Liver (tissue), 9 donors: ENCODE measurements around the gene FURIN. TPM values are rescaled to one million over a fixed set of nuclear protein-coding genes. Genes with fewer than 3 reads are reported as not detected.

ENCODE experiments used
- DNase-seq: peaks from one replicate; pipeline ENCODE4 v3.0.0-alpha.2; 2017; ENCODE audit warnings: low spot score
- H3K27ac ChIP-seq, 2 donors: one replicate each; pipeline ENCODE4 v1.7.0; 2013; ENCODE audit warnings: inconsistent platforms in 2 of 2, low read length in 2 of 2, control low read depth in 1 of 2, low read depth in 1 of 2, mild to moderate bottlenecking in 1 of 2
- H3K27me3 ChIP-seq, 4 donors: one replicate each; pipeline versions ENCODE4 v1.6.1 to v1.7.0; 2013; ENCODE audit warnings: low read length in 3 of 4, inconsistent platforms in 1 of 4, mild to moderate bottlenecking in 1 of 4, moderate library complexity in 1 of 4; ENCODE audit not compliant: control insufficient read depth in 4 of 4, insufficient read depth in 4 of 4
- H3K36me3 ChIP-seq, 4 donors: one replicate each; pipeline versions ENCODE4 v1.6.1 to v1.7.0; 2013; ENCODE audit warnings: low read length in 3 of 4, mild to moderate bottlenecking in 3 of 4, low read depth in 1 of 4, moderate library complexity in 1 of 4; ENCODE audit not compliant: control insufficient read depth in 4 of 4, insufficient read depth in 3 of 4
- H3K4me1 ChIP-seq, 4 donors: one replicate each; pipeline versions ENCODE4 v1.6.1 to v1.7.0; 2013; ENCODE audit warnings: low read length in 3 of 4, mild to moderate bottlenecking in 3 of 4, moderate library complexity in 1 of 4; ENCODE audit not compliant: control insufficient read depth in 4 of 4, insufficient read depth in 4 of 4
- H3K4me3 ChIP-seq, 3 donors: one replicate each; pipeline versions ENCODE4 v1.6.1 to v1.7.0; 2013; ENCODE audit warnings: low read length in 3 of 3, control low read depth in 1 of 3, low read depth in 1 of 3, mild to moderate bottlenecking in 1 of 3
- H3K9ac ChIP-seq, 2 donors: one replicate each; pipeline ENCODE4 v1.7.0; 2013; ENCODE audit warnings: low read length in 2 of 2, mild to moderate bottlenecking in 2 of 2, moderate library complexity in 2 of 2, control low read depth in 1 of 2, low read depth in 1 of 2
- H3K9me3 ChIP-seq, 4 donors: one replicate each; pipeline versions ENCODE4 v1.6.1 to v1.7.0; 2013; ENCODE audit warnings: low read length in 3 of 4; ENCODE audit not compliant: control insufficient read depth in 4 of 4
- EGR1 ChIP-seq, 2 donors: IDR thresholded peaks; 2 replicates each; pipeline ENCODE4 v1.6.1; 2016 to 2018; ENCODE audit warnings: antibody characterized with exemption in 2 of 2, low read depth in 2 of 2
- FOXA1 ChIP-seq: IDR thresholded peaks from 2 replicates; pipeline ENCODE4 v1.6.1; 2016; ENCODE audit warnings: antibody characterized with exemption
- FOXA2 ChIP-seq: IDR thresholded peaks from 2 replicates; pipeline ENCODE4 v1.6.1; 2016; ENCODE audit warnings: antibody characterized with exemption
- GABPA ChIP-seq, 2 donors: IDR thresholded peaks in 1 of 2; conservative IDR thresholded peaks in 1 of 2; 2 replicates each; pipeline ENCODE4 v1.6.1; 2016; ENCODE audit warnings: antibody characterized with exemption in 2 of 2, mild to moderate bottlenecking in 1 of 2, moderate library complexity in 1 of 2
- HNF4A ChIP-seq, 2 donors: conservative IDR thresholded peaks; 2 replicates each; pipeline ENCODE4 v1.6.1; 2016; ENCODE audit warnings: antibody characterized with exemption in 2 of 2, mild to moderate bottlenecking in 2 of 2
- HNF4G ChIP-seq: IDR thresholded peaks from 2 replicates; pipeline ENCODE4 v1.6.1; 2016; ENCODE audit warnings: antibody characterized with exemption
- JUND ChIP-seq, 2 donors: IDR thresholded peaks; 2 replicates each; pipeline ENCODE4 v1.6.1; 2016; ENCODE audit warnings: antibody characterized with exemption in 2 of 2
- MAX ChIP-seq: IDR thresholded peaks from 2 replicates; pipeline ENCODE4 v1.6.1; 2016; ENCODE audit warnings: antibody characterized with exemption
- NR2F2 ChIP-seq: IDR thresholded peaks from 2 replicates; pipeline ENCODE4 v1.6.1; 2016; ENCODE audit warnings: antibody characterized with exemption
- RAD21 ChIP-seq, 2 donors: IDR thresholded peaks; 2 replicates each; pipeline ENCODE4 v1.6.1; 2016; ENCODE audit warnings: antibody characterized with exemption in 2 of 2, mild to moderate bottlenecking in 2 of 2
- REST ChIP-seq: IDR thresholded peaks from 2 replicates; pipeline ENCODE4 v1.6.1; 2016; ENCODE audit warnings: antibody characterized with exemption, mild to moderate bottlenecking
- RXRA ChIP-seq, 2 donors: IDR thresholded peaks; 2 replicates each; pipeline ENCODE4 v1.6.1; 2017 to 2018; ENCODE audit warnings: antibody characterized with exemption in 2 of 2, mild to moderate bottlenecking in 1 of 2
- SP1 ChIP-seq: IDR thresholded peaks from 2 replicates; pipeline ENCODE4 v1.6.1; 2018; ENCODE audit warnings: antibody characterized with exemption, mild to moderate bottlenecking
- TAF1 ChIP-seq: conservative IDR thresholded peaks from 2 replicates; pipeline ENCODE4 v1.6.1; 2016; ENCODE audit warnings: antibody characterized with exemption, mild to moderate bottlenecking
- YY1 ChIP-seq: IDR thresholded peaks from 2 replicates; pipeline ENCODE4 v1.6.1; 2016; ENCODE audit warnings: antibody characterized with exemption, mild to moderate bottlenecking
- WGBS: extraction: QIAGEN DNeasy Blood & Tissue Kit; methylation state at CpG from one replicate; pipeline ENCODE4 v1.1.7; 2013; 5-methylcytosine and 5-hydroxymethylcytosine counted together
- polyA plus RNA-seq, 2 donors: library from polyadenylated mRNA; stranded (reverse) in 1 of 2; unstranded in 1 of 2; fragments of 200-250 nt in 1 of 2; fragments of >200 nt in 1 of 2; fragmentation: Nextera tagmentation in 1 of 2; extraction: Ambion mirVana in 1 of 2; gene quantifications; one replicate each; pipeline versions ENCODE4 v1.2.1 to v1.2.3, GENCODE V29; 2013 to 2015
- total RNA-seq, 2 donors: library from RNA; depleted of rRNA; stranded (reverse); fragments of >200 nt; gene quantifications; one replicate each; pipeline ENCODE4 v1.2.3, GENCODE V29; 2014
- TF ChIP-seq, protein P1 (sequence below): fragments of 150-350 bp; IDR thresholded peaks from 2 replicates; pipeline ENCODE4 v1.5.1; 2017; ENCODE audit warnings: improper control_type of control experiment, low read depth, low read length; ENCODE audit not compliant: missing input control
- TF ChIP-seq, protein P2 (sequence below): IDR thresholded peaks from 2 replicates; pipeline ENCODE4 v1.6.1; 2016; ENCODE audit warnings: antibody characterized with exemption
- TF ChIP-seq, protein P3 (sequence below): IDR thresholded peaks from 2 replicates; pipeline ENCODE4 v1.6.1; 2016; ENCODE audit warnings: antibody characterized with exemption
- donor health status: healthy.
- donor health status: healthy.
- donor health status: healthy.
- donor health status: healthy.
- donor health status: healthy.

The FURIN gene
- total and polyA plus RNA-seq, 4 donors: 102 to 258 (median 164) TPM

GRCh38 chr15:90851940-90852339, 16.4 kb upstream of the FURIN start:
- no peaks in the 10 kb centered on the region for H3K9me3 ChIP-seq
- H3K27ac ChIP-seq: no peak overlapping the region
- no peaks in the 10 kb centered on the region for H3K36me3 ChIP-seq
- TF ChIP-seq FOXA2 (no peak), EGR1 (IDR thresholded peaks at IDR 0.05; ENCODE audit: low read depth in 2 of 2) (no peak), GABPA (IDR thresholded peaks at IDR 0.05 in 1 of 2, conservative IDR thresholded peaks at IDR 0.05 in 1 of 2) (no peak), MAX (no peak), HNF4G (no peak), YY1 (no peak), RAD21 (IDR thresholded peaks at IDR 0.05) (no peak), JUND (IDR thresholded peaks at IDR 0.05) (no peak), TAF1 (no peak), FOXA1 (no peak), REST (no peak), HNF4A (conservative IDR thresholded peaks at IDR 0.05) (no peak), RXRA (IDR thresholded peaks at IDR 0.05) (no peak), NR2F2 (no peak), SP1 (no peak)
- TF ChIP-seq, protein P1, sequence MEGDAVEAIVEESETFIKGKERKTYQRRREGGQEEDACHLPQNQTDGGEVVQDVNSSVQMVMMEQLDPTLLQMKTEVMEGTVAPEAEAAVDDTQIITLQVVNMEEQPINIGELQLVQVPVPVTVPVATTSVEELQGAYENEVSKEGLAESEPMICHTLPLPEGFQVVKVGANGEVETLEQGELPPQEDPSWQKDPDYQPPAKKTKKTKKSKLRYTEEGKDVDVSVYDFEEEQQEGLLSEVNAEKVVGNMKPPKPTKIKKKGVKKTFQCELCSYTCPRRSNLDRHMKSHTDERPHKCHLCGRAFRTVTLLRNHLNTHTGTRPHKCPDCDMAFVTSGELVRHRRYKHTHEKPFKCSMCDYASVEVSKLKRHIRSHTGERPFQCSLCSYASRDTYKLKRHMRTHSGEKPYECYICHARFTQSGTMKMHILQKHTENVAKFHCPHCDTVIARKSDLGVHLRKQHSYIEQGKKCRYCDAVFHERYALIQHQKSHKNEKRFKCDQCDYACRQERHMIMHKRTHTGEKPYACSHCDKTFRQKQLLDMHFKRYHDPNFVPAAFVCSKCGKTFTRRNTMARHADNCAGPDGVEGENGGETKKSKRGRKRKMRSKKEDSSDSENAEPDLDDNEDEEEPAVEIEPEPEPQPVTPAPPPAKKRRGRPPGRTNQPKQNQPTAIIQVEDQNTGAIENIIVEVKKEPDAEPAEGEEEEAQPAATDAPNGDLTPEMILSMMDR: no peak
- TF ChIP-seq, protein P2, sequence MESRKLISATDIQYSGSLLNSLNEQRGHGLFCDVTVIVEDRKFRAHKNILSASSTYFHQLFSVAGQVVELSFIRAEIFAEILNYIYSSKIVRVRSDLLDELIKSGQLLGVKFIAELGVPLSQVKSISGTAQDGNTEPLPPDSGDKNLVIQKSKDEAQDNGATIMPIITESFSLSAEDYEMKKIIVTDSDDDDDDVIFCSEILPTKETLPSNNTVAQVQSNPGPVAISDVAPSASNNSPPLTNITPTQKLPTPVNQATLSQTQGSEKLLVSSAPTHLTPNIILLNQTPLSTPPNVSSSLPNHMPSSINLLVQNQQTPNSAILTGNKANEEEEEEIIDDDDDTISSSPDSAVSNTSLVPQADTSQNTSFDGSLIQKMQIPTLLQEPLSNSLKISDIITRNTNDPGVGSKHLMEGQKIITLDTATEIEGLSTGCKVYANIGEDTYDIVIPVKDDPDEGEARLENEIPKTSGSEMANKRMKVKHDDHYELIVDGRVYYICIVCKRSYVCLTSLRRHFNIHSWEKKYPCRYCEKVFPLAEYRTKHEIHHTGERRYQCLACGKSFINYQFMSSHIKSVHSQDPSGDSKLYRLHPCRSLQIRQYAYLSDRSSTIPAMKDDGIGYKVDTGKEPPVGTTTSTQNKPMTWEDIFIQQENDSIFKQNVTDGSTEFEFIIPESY: no peak
- TF ChIP-seq, protein P3, sequence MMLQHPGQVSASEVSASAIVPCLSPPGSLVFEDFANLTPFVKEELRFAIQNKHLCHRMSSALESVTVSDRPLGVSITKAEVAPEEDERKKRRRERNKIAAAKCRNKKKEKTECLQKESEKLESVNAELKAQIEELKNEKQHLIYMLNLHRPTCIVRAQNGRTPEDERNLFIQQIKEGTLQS: no peak
- 89% methylated on average over 5 of the region's 5 CpGs for WGBS
- no peak for DNase-seq
- no peaks in the 10 kb centered on the region for H3K27me3 ChIP-seq
- H3K4me1 ChIP-seq: peaks cover 0 to 1% (median 0%) of the 10 kb centered on the region in 4 donors
- no peak overlapping the region for H3K9ac ChIP-seq
- H3K4me3 ChIP-seq: no peak overlapping the region
